Natural killer cell (primary cell): ENCODE data around the gene NTPCR. TPM values are rescaled to one million over a fixed set of nuclear protein-coding genes. Genes with fewer than 3 reads are reported as not detected.

Experiments used
- ATAC-seq, 3 donors: fragments of 150-1000 bp in 2 of 3; fragments of 200-7000 bp in 1 of 3; cut with Tn5 transposase; 1 replicate in 1 of 3; 2 replicates in 2 of 3; pipeline ENCODE4 v1.10.0; 2021; ENCODE audit warnings: mild to moderate bottlenecking in 2 of 3, moderate library complexity in 2 of 3
- DNase-seq, 2 donors: peaks; one replicate each; pipeline versions ENCODE4 v3.0.0 to v3.0.0-alpha.2; 2013 to 2021; ENCODE audit warnings: mixed read lengths in 1 of 2
- H3K27ac ChIP-seq: one replicate; pipeline ENCODE4 v1.5.1; 2013; ENCODE audit warnings: mild to moderate bottlenecking, low read length
- H3K27me3 ChIP-seq: one replicate; pipeline ENCODE4 v1.6.1; 2013; ENCODE audit warnings: low read length; ENCODE audit not compliant: control insufficient read depth, insufficient read depth
- H3K36me3 ChIP-seq: one replicate; pipeline ENCODE4 v1.6.1; 2013; ENCODE audit warnings: low read length; ENCODE audit not compliant: control insufficient read depth, insufficient read depth
- H3K4me1 ChIP-seq: one replicate; pipeline ENCODE4 v1.6.1; 2013; ENCODE audit warnings: low read length; ENCODE audit not compliant: control insufficient read depth, insufficient read depth
- H3K4me3 ChIP-seq: one replicate; pipeline ENCODE4 v1.5.1; 2013; ENCODE audit warnings: low read length
- H3K9me3 ChIP-seq: one replicate; pipeline ENCODE4 v1.6.1; 2013; ENCODE audit warnings: low read length; ENCODE audit not compliant: control insufficient read depth, insufficient read depth
- H3K27ac Mint-ChIP-seq, 2 donors: one replicate each; pipeline ENCODE4 v1.8.0; 2022; ENCODE audit warnings: mild to moderate bottlenecking in 2 of 2, mixed read lengths in 2 of 2, moderate library complexity in 1 of 2
- H3K27me3 Mint-ChIP-seq, 2 donors: one replicate each; pipeline ENCODE4 v1.8.0; 2022; ENCODE audit warnings: low read depth in 2 of 2, mixed read lengths in 2 of 2
- H3K36me3 Mint-ChIP-seq: one replicate; pipeline ENCODE4 v1.8.0; 2022; ENCODE audit warnings: mixed read lengths
- H3K4me1 Mint-ChIP-seq, 2 donors: one replicate each; pipeline ENCODE4 v1.8.0; 2022; ENCODE audit warnings: mixed read lengths in 2 of 2
- H3K4me3 Mint-ChIP-seq: one replicate; pipeline ENCODE4 v1.8.0; 2022; ENCODE audit warnings: mild to moderate bottlenecking, moderate library complexity, mixed read lengths
- H3K9me3 Mint-ChIP-seq, 2 donors: one replicate each; pipeline ENCODE4 v1.8.0; 2022; ENCODE audit warnings: mixed read lengths in 2 of 2
- CTCF ChIP-seq: fragments of 200-600 bp; IDR thresholded peaks from one replicate; pipeline ENCODE4 v1.8.0; 2022; ENCODE audit warnings: antibody characterized with exemption
- WGBS: methylation state at CpG from one replicate; pipeline ENCODE4 v1.1.7; 2013; ENCODE audit warnings: missing lambda C conversion rate; ENCODE audit not compliant: insufficient coverage; 5-methylcytosine and 5-hydroxymethylcytosine counted together
- intact Hi-C: fragments of 100-400 bp; cut with micrococcal nuclease; formaldehyde crosslinking; loops from one replicate; pipeline ENCODE4 v1.14.2; 2022
- total RNA-seq, 4 donors: library from RNA; stranded (reverse); fragments of 120-200 nt in 1 of 4; gene quantifications; one replicate each; pipeline versions ENCODE4 v1.2.3 to v1.2.4, GENCODE V29; 2013 to 2022

NTPCR gene
- total RNA-seq, 3 donors from 2014 or later (not counting 1 experiment from before 2014, with no cell fraction given), result 12.9 to 25.7 (median 17.4) TPM

GRCh38 chr1:232902774-232903350 is 47.5 kb upstream of the NTPCR start:
- Histone ChIP-seq H3K27ac (no peak overlapping the region), H3K36me3 (no peaks in the 10 kb centered on the region), H3K27me3 (no peaks in the 10 kb centered on the region), H3K4me3 (no peak overlapping the region), H3K4me1 (no peaks in the 10 kb centered on the region), H3K9me3 (no peaks in the 10 kb centered on the region)
- Mint-ChIP-seq H3K36me3 (no peaks in the 10 kb centered on the region), H3K27me3 (peaks cover 11% of the 10 kb centered on the region in 2 donors), H3K9me3 (no peaks in the 10 kb centered on the region), H3K27ac (no peak overlapping the region), H3K4me3 (no peak overlapping the region), H3K4me1 (no peaks in the 10 kb centered on the region)
- DNase-seq (no peak), ATAC-seq (no peak)
- intact Hi-C loops, result no loop called here
- no peak for TF ChIP-seq CTCF
- 83% methylated on average over 4 of the region's 4 CpGs for WGBS

- no peaks in the 10 kb centered on the region for H3K4me1 Mint-ChIP-seq
- no peaks in the 10 kb centered on the region for H3K27me3 ChIP-seq
- H3K9me3 Mint-ChIP-seq, result no peaks in the 10 kb centered on the region
- intact Hi-C loops, result no loop called here
- 88% methylated on average over 4 of the region's 4 CpGs for WGBS
- H3K27ac Mint-ChIP-seq, result no peak overlapping the region
- no peak overlapping the region for H3K27ac ChIP-seq
- no peak for DNase-seq
- H3K27me3 Mint-ChIP-seq, result peaks cover 11 to 13% of the 10 kb centered on the region in 2 donors
- H3K36me3 Mint-ChIP-seq, result no peaks in the 10 kb centered on the region
- no peak for ATAC-seq
- no peak overlapping the region for H3K4me3 ChIP-seq
- H3K36me3 ChIP-seq, result no peaks in the 10 kb centered on the region
- H3K4me1 ChIP-seq, result peaks cover 2% of the 10 kb centered on the region
- no peak for TF ChIP-seq CTCF
- no peak overlapping the region for H3K4me3 Mint-ChIP-seq
- no peaks in the 10 kb centered on the region for H3K9me3 ChIP-seq
Measured at GRCh38 chr1:232904131-232904530, 46.3 kb upstream of the NTPCR start.

- H3K4me3 ChIP-seq, result no peak overlapping the region
- Mint-ChIP-seq H3K4me3 (no peak overlapping the region), H3K27ac (no peak overlapping the region), H3K9me3 (no peaks in the 10 kb centered on the region), H3K36me3 (no peaks in the 10 kb centered on the region), H3K4me1 (no peaks in the 10 kb centered on the region), H3K27me3 (peaks cover 11 to 13% of the 10 kb centered on the region in 2 donors)
- no peaks in the 10 kb centered on the region for H3K36me3 ChIP-seq
- intact Hi-C loops, result no loop called here
- no peaks in the 10 kb centered on the region for H3K27me3 ChIP-seq
- WGBS, result 38% methylated on average over 1 of the region's 1 CpG
- DNase-seq (no peak), ATAC-seq (no peak)
- H3K9me3 ChIP-seq, result no peaks in the 10 kb centered on the region
- no peak for TF ChIP-seq CTCF
- H3K4me1 ChIP-seq, result peaks cover 7% of the 10 kb centered on the region
- H3K27ac ChIP-seq, result no peak overlapping the region
Measured at GRCh38 chr1:232904566-232904965, 45.8 kb upstream of the NTPCR start.
